T-helper 17 cell (primary cell): ENCODE results near the gene UCN. TPM values are rescaled to one million over a fixed set of nuclear protein-coding genes. Genes with fewer than 3 reads are reported as not detected.
A peak's percentile ranks its signal among the peaks of the same experiment; 100 is the strongest.
"Not testable (repeated sequence)": the region's sequence is repeated elsewhere in the genome, so short reads cannot be mapped to it uniquely, and the experiment has no call there.

ENCODE experiments used
- ATAC-seq: fragments of 150-1000 bp; cut with Tn5 transposase; 2 replicates; pipeline ENCODE4 v1.10.0; 2021; ENCODE audit warnings: mild to moderate bottlenecking, moderate library complexity
- DNase-seq, 3 donors: peaks; one replicate each; pipeline versions ENCODE4 v3.0.0 to v3.0.0-alpha.2; 2020 to 2021
- H3K9me3 ChIP-seq: one replicate; pipeline ENCODE4 v1.7.0; 2013; ENCODE audit warnings: low read length, mild to moderate bottlenecking; ENCODE audit not compliant: control insufficient read depth, poor library complexity, severe bottlenecking
- H3K27ac Mint-ChIP-seq: one replicate; pipeline ENCODE4 v1.8.0; 2022; ENCODE audit warnings: mild to moderate bottlenecking, moderate library complexity, mixed read lengths
- H3K27me3 Mint-ChIP-seq: one replicate; pipeline ENCODE4 v1.8.0; 2022; ENCODE audit warnings: mixed read lengths
- H3K36me3 Mint-ChIP-seq: one replicate; pipeline ENCODE4 v1.8.0; 2022; ENCODE audit warnings: low read depth, mixed read lengths
- H3K4me1 Mint-ChIP-seq: one replicate; pipeline ENCODE4 v1.8.0; 2022; ENCODE audit warnings: mild to moderate bottlenecking, mixed read lengths
- H3K4me3 Mint-ChIP-seq: one replicate; pipeline ENCODE4 v1.8.0; 2022; ENCODE audit warnings: mild to moderate bottlenecking, moderate library complexity, mixed read lengths
- total RNA-seq, 4 donors: library from RNA in 2 of 4; stranded (reverse) in 2 of 4; gene quantifications; one replicate each; pipeline ENCODE4 v1.2.3 and lab custom pipeline; 2022 to 2026

The UCN gene
- total RNA-seq, 2 donors from 2014 or later: 1.5 to 1.6 TPM

GRCh38 chr2:27291865-27292264 lies 16.4 kb downstream of the UCN start:
- no peak overlapping the region for H3K4me3 Mint-ChIP-seq
- H3K36me3 Mint-ChIP-seq: peaks cover 7% of the 10 kb centered on the region
- no peak overlapping the region for H3K27ac Mint-ChIP-seq
- H3K4me1 Mint-ChIP-seq: peaks cover 3% of the 10 kb centered on the region
- no peak for ATAC-seq
- H3K27me3 Mint-ChIP-seq: peaks cover 67% of the 10 kb centered on the region
- DNase-seq: no peak
- no peaks in the 10 kb centered on the region for H3K9me3 ChIP-seq

GRCh38 chr2:27290549-27290948 lies 17.7 kb downstream of the UCN start:
- no peak for DNase-seq
- no peak for ATAC-seq
- no peaks in the 10 kb centered on the region for H3K9me3 ChIP-seq
- Mint-ChIP-seq H3K4me3 (no peak overlapping the region), H3K4me1 (peaks cover 3% of the 10 kb centered on the region), H3K27me3 (peaks cover 66% of the 10 kb centered on the region), H3K36me3 (peaks cover 7% of the 10 kb centered on the region), H3K27ac (no peak overlapping the region)

- Mint-ChIP-seq H3K36me3 (peaks cover 7% of the 10 kb centered on the region), H3K4me1 (peaks cover 3% of the 10 kb centered on the region), H3K4me3 (no peak overlapping the region), H3K27me3 (peaks cover 64% of the 10 kb centered on the region), H3K27ac (no peak overlapping the region)
- no peak for ATAC-seq
- H3K9me3 ChIP-seq: no peaks in the 10 kb centered on the region
- DNase-seq: no peak
Measured at GRCh38 chr2:27288610-27289009, 19.6 kb downstream of the UCN start.

GRCh38 chr2:27285481-27285880 lies 22.8 kb downstream of the UCN start:
- H3K27ac Mint-ChIP-seq: no peak overlapping the region
- H3K27me3 Mint-ChIP-seq: peaks cover 71% of the 10 kb centered on the region

GRCh38 chr2:27284996-27285395 lies 23.2 kb downstream of the UCN start:
- Mint-ChIP-seq H3K36me3 (peaks cover 5% of the 10 kb centered on the region), H3K27me3 (peaks cover 71% of the 10 kb centered on the region), H3K27ac (no peak overlapping the region), H3K4me1 (peaks cover under 1% of the 10 kb centered on the region), H3K4me3 (no peak overlapping the region)
- no peaks in the 10 kb centered on the region for H3K9me3 ChIP-seq
- DNase-seq (no peak), ATAC-seq (no peak)

More at GRCh38 chr2:27285481-27285880, 22.8 kb downstream of the UCN start:
- H3K4me1 Mint-ChIP-seq: no peaks in the 10 kb centered on the region
- no peak for DNase-seq
- H3K36me3 Mint-ChIP-seq: peaks cover 5% of the 10 kb centered on the region
- H3K9me3 ChIP-seq: no peaks in the 10 kb centered on the region
- ATAC-seq: no peak
- no peak overlapping the region for H3K4me3 Mint-ChIP-seq

- Mint-ChIP-seq H3K27ac (peak overlapping the region; percentile 21), H3K27me3 (peaks cover 63% of the 10 kb centered on the region), H3K4me1 (peaks cover 7% of the 10 kb centered on the region), H3K4me3 (no peak overlapping the region), H3K36me3 (peaks cover 2% of the 10 kb centered on the region)
- no peak for ATAC-seq
- DNase-seq: no peak
- H3K9me3 ChIP-seq: no peaks in the 10 kb centered on the region
Measured at GRCh38 chr2:27282892-27283291, 25.4 kb downstream of the UCN start.

GRCh38 chr2:27281855-27282559 lies 26.2 kb downstream of the UCN start, which contains the start of gene TRIM54:
Gene TRIM54, plus strand, starts transcription at chr2:27282429. Its CDS starts 303 bp downstream, at chr2:27282732.
- ATAC-seq (no peak), DNase-seq (no peak)
- Mint-ChIP-seq H3K27me3 (peaks cover 65% of the 10 kb centered on the region), H3K27ac (peak within 1 kb of the TSS; percentile 21), H3K4me1 (peaks cover 7% of the 10 kb centered on the region), H3K36me3 (peaks cover 2% of the 10 kb centered on the region), H3K4me3 (no peak within 1 kb of the TSS)
- no peaks in the 10 kb centered on the region for H3K9me3 ChIP-seq

GRCh38 chr2:27281442-27281841 lies 26.8 kb downstream of the UCN start:
- no peak for ATAC-seq
- H3K4me1 Mint-ChIP-seq: peaks cover 7% of the 10 kb centered on the region
- H3K27me3 Mint-ChIP-seq: peaks cover 62% of the 10 kb centered on the region

GRCh38 chr2:27280826-27281225 lies 27.4 kb downstream of the UCN start:
- Mint-ChIP-seq H3K4me3 (no peak overlapping the region), H3K27me3 (peaks cover 65% of the 10 kb centered on the region), H3K27ac (peak overlapping the region; percentile 16), H3K36me3 (peaks cover 2% of the 10 kb centered on the region), H3K4me1 (peaks cover 7% of the 10 kb centered on the region)
- no peaks in the 10 kb centered on the region for H3K9me3 ChIP-seq
- ATAC-seq (no peak), DNase-seq (no peak)

More at GRCh38 chr2:27281442-27281841, 26.8 kb downstream of the UCN start:
- H3K9me3 ChIP-seq: no peaks in the 10 kb centered on the region
- H3K36me3 Mint-ChIP-seq: peaks cover 2% of the 10 kb centered on the region
- DNase-seq: no peak
- H3K27ac Mint-ChIP-seq: peak overlapping the region; percentile 16
- H3K4me3 Mint-ChIP-seq: no peak overlapping the region

GRCh38 chr2:27278010-27278409 lies 30.2 kb downstream of the UCN start:
- H3K4me3 Mint-ChIP-seq: no peak overlapping the region
- peaks cover 7% of the 10 kb centered on the region for H3K4me1 Mint-ChIP-seq
- no peaks in the 10 kb centered on the region for H3K9me3 ChIP-seq
- DNase-seq (no peak), ATAC-seq (no peak)
- peaks cover 4% of the 10 kb centered on the region for H3K36me3 Mint-ChIP-seq
- peaks cover 55% of the 10 kb centered on the region for H3K27me3 Mint-ChIP-seq
- H3K27ac Mint-ChIP-seq: no peak overlapping the region

GRCh38 chr2:27275211-27276150 lies 32.8 kb downstream of the UCN start, which contains the start of gene DNAJC5G:
Gene DNAJC5G, plus strand, starts transcription at chr2:27275433. Its CDS starts 1,296 bp downstream, at chr2:27276729.
- Mint-ChIP-seq H3K4me3 (no peak within 1 kb of the TSS), H3K27me3 (peaks cover 37% of the 10 kb centered on the region), H3K36me3 (peaks cover 3% of the 10 kb centered on the region), H3K27ac (no peak within 1 kb of the TSS), H3K4me1 (peaks cover 7% of the 10 kb centered on the region)
- ATAC-seq (no peak), DNase-seq (no peak)
- H3K9me3 ChIP-seq: no peaks in the 10 kb centered on the region

- H3K4me1 Mint-ChIP-seq, DNase-seq, H3K36me3 Mint-ChIP-seq, ATAC-seq, H3K27ac Mint-ChIP-seq, H3K9me3 ChIP-seq, H3K4me3 Mint-ChIP-seq: not testable (repeated sequence)
- peaks cover 28% of the 10 kb centered on the region for H3K27me3 Mint-ChIP-seq
Measured at GRCh38 chr2:27272537-27273522, 35.4 kb downstream of the UCN start.
